HepG2 (cell line): Measurements from ENCODE around the gene DGKD. TPM values are rescaled to one million over a fixed set of nuclear protein-coding genes. Genes with fewer than 3 reads are reported as not detected.

Experiments used
- ATAC-seq: fragments of 200-7000 bp; cut with Tn5 transposase; 3 replicates; pipeline ENCODE4 v1.9.1; 2020; ENCODE audit warnings: mild to moderate bottlenecking, moderate library complexity
- BruUV-seq: library from RNA; stranded (reverse); fragments of 400-500 nt; replicated peaks from 2 replicates; lab custom pipeline; 2021; lab: Mats Ljungman, UMichigan
- CTCF ChIA-PET: fragments of 300-600 bp; formaldehyde crosslinking; extraction: SDS; loops from one replicate; lab custom pipeline; 2021; ENCODE audit warnings: low total read pairs, inconsistent platforms, low intra/inter-chr PET ratio; lab: Yijun Ruan, JAX
- POLR2A ChIA-PET: fragments of 350-600 bp; sonication (Branson Sonifier 250); formaldehyde crosslinking; loops from one replicate; lab custom pipeline; 2020; ENCODE audit warnings: antibody characterized with exemption, inconsistent platforms; lab: Yijun Ruan, JAX
- DNase-seq: peaks from one replicate; pipeline ENCODE4 v3.0.0-alpha.2; 2015; ENCODE audit warnings: low spot score
- FAIRE-seq: peaks from 3 replicates; lab custom pipeline; 2011; peaks lifted over from hg19 to GRCh38; lab: Jason Lieb, UNC
- H2AFZ ChIP-seq: one replicate; pipeline ENCODE4 v1.6.1; 2011; ENCODE audit warnings: low read length, inconsistent platforms
- H3K27ac ChIP-seq: fragments of 300-600 bp; 3 replicates; pipeline ENCODE4 v1.8.0; 2011; ENCODE audit warnings: mixed run types, mild to moderate bottlenecking, mixed read lengths, low read length, inconsistent platforms; ENCODE audit not compliant: insufficient read depth; ENCODE audit errors: extremely low read length
- H3K27me3 ChIP-seq, 2 experiments: fragments of 200-600 bp in 1 of 2; 2 replicates in 1 of 2; 3 replicates in 1 of 2; pipeline versions ENCODE4 v1.6.0 to v1.8.0; 2011; ENCODE audit warnings: low read length in 2 of 2, mild to moderate bottlenecking in 2 of 2, moderate library complexity in 2 of 2, inconsistent platforms in 1 of 2; ENCODE audit not compliant: insufficient read depth in 2 of 2, control insufficient read depth in 1 of 2
- H3K36me3 ChIP-seq, 2 experiments: fragments of 200-600 bp in 1 of 2; replicated peaks in 1 of 2; 2 replicates in 1 of 2; 3 replicates in 1 of 2; pipeline versions ENCODE4 v1.5.1 to v1.8.0; 2011; ENCODE audit warnings: low read length in 2 of 2, inconsistent platforms in 1 of 2; ENCODE audit not compliant: insufficient read depth in 2 of 2, control insufficient read depth in 1 of 2
- H3K4me1 ChIP-seq: 2 replicates; pipeline ENCODE4 v1.5.1; 2012; ENCODE audit warnings: low read length, inconsistent platforms; ENCODE audit not compliant: insufficient read depth
- H3K4me2 ChIP-seq: 2 replicates; pipeline ENCODE4 v1.6.0; 2011; ENCODE audit warnings: low read depth, low read length, inconsistent platforms
- H3K4me3 ChIP-seq, 3 experiments: fragments of 200-600 bp in 1 of 3; sonication (generic), shearing (Covaris generic) in 1 of 3; replicated peaks in 1 of 3; 2 replicates each; pipeline ENCODE4 v1.5.1; 2011 to 2016; ENCODE audit warnings: low read length in 3 of 3, inconsistent platforms in 2 of 3, low read depth in 2 of 3, mild to moderate bottlenecking in 2 of 3, control low read depth in 1 of 3, mixed read lengths in 1 of 3; ENCODE audit not compliant: insufficient read depth in 1 of 3
- H3K79me2 ChIP-seq: one replicate; pipeline ENCODE4 v1.6.1; 2011; ENCODE audit warnings: low read length, inconsistent platforms; ENCODE audit not compliant: insufficient read depth
- H3K9ac ChIP-seq: 2 replicates; pipeline ENCODE4 v1.6.0; 2011; ENCODE audit warnings: mild to moderate bottlenecking, low read depth, low read length, inconsistent platforms; ENCODE audit not compliant: insufficient read depth
- H3K9me3 ChIP-seq: 2 replicates; pipeline ENCODE4 v1.5.1; 2012; ENCODE audit warnings: mild to moderate bottlenecking, low read length
- H4K20me1 ChIP-seq: 2 replicates; pipeline ENCODE4 v1.6.0; 2011; ENCODE audit warnings: inconsistent platforms, mild to moderate bottlenecking, low read length, moderate library complexity; ENCODE audit not compliant: insufficient read depth
- ERF ChIP-seq: IDR thresholded peaks from 2 replicates; pipeline ENCODE4 v1.6.1; 2018; ENCODE audit warnings: missing biosample characterization, missing genetic modification reagents
- NFATC3 ChIP-seq: sonication (generic); formaldehyde crosslinking; IDR thresholded peaks from 2 replicates; pipeline ENCODE4 v1.5.1; 2020; ENCODE audit warnings: mild to moderate bottlenecking, missing genetic modification reagents
- RAD21 ChIP-seq: fragments of 450-650 bp; formaldehyde crosslinking; IDR thresholded peaks from 2 replicates; pipeline ENCODE4 v1.5.0; 2020; ENCODE audit warnings: mild to moderate bottlenecking
- SMARCC2 ChIP-seq: fragments of 450-650 bp; IDR thresholded peaks from 2 replicates; pipeline ENCODE4 v1.6.1; 2017; ENCODE audit warnings: antibody characterized with exemption, mild to moderate bottlenecking
- TAF15 ChIP-seq: fragments of 200-400 bp; formaldehyde crosslinking; IDR thresholded peaks from one replicate; pipeline ENCODE4 v1.6.1; 2018; ENCODE audit warnings: mild to moderate bottlenecking, low read depth, low read length; ENCODE audit not compliant: poor library complexity, severe bottlenecking
- ZFY ChIP-seq: sonication (generic); formaldehyde crosslinking; IDR thresholded peaks from 2 replicates; pipeline ENCODE4 v1.4.0; 2020; ENCODE audit warnings: missing genetic modification reagents
- WGBS: methylation state at CpG from one replicate; pipeline ENCODE4 v1.1.6; 2017; ENCODE audit warnings: low lambda C conversion rate; 5-methylcytosine and 5-hydroxymethylcytosine counted together
- in situ Hi-C: cut with HindIII; loops from 2 replicates; pipeline ENCODE4 v1.10.0; 2017; ENCODE audit warnings: low pct_unique_long_range_greater_than_20kb; ENCODE audit not compliant: extremely low pct_ligation_motif_present
- intact Hi-C: fragments of 100-400 bp; cut with micrococcal nuclease; formaldehyde crosslinking; loops from one replicate; pipeline ENCODE4 v1.10.0; 2022; ENCODE audit not compliant: unreplicated experiment
- polyA plus RNA-seq, 8 experiments: library from polyadenylated mRNA; depleted of rRNA in 3 of 8; stranded (reverse) in 7 of 8; unstranded in 1 of 8; fragments of >200 nt; fragmentation: Illumina TruSeq in 4 of 8; extraction: Trizol in 4 of 8; gene quantifications; 2 replicates each; pipeline versions ENCODE4 v1.2.1 to v1.2.3, GENCODE V29; 2011 to 2016; ENCODE audit warnings: low read depth in 4 of 8, missing spikeins in 1 of 8, mixed read lengths in 1 of 8; ENCODE audit not compliant: insufficient read depth in 1 of 8
- total RNA-seq, 5 experiments: library from RNA; depleted of rRNA; stranded (reverse); fragments of >200 nt; fragmentation: Illumina TruSeq; extraction: Trizol; gene quantifications; 2 replicates each; pipeline ENCODE4 v1.2.3, GENCODE V29; 2016; ENCODE audit warnings: low read depth in 1 of 5
- TF ChIP-seq, protein P1 (sequence below): sonication (generic); formaldehyde crosslinking; IDR thresholded peaks from 2 replicates; pipeline ENCODE4 v1.5.0; 2020; ENCODE audit warnings: missing genetic modification reagents
- TF ChIP-seq, protein P2 (sequence below): IDR thresholded peaks from 2 replicates; pipeline ENCODE4 v1.6.1; 2012; ENCODE audit warnings: inconsistent platforms

The DGKD gene
- total and polyA plus RNA-seq, 2 of the 13 experiments (the other 11 are each of a cell fraction or from before 2014, with no cell fraction given), result 24.5 to 33.2 TPM

- Histone ChIP-seq H3K36me3 (peaks cover 17 to 49% of the 10 kb centered on the region in 2 experiments), H3K27me3 (no peaks in the 10 kb centered on the region), H4K20me1 (no peaks in the 10 kb centered on the region), H3K27ac (no peak overlapping the region), H3K9ac (no peak overlapping the region), H3K4me2 (no peak overlapping the region), H3K9me3 (no peaks in the 10 kb centered on the region), H2AFZ (no peak overlapping the region), H3K4me1 (peaks cover 5% of the 10 kb centered on the region; the same call in 1 of the 2 replicates), H3K4me3 (no peak overlapping the region), H3K79me2 (no peaks in the 10 kb centered on the region)
- TF ChIP-seq SMARCC2 (no peak), NFATC3 (CRISPR knock-in tag) (no peak), RAD21 (CRISPR knock-in tag) (no peak), ZFY (no peak), TAF15 (no peak), ERF (CRISPR knock-in tag) (no peak)
- TF ChIP-seq, protein P1, sequence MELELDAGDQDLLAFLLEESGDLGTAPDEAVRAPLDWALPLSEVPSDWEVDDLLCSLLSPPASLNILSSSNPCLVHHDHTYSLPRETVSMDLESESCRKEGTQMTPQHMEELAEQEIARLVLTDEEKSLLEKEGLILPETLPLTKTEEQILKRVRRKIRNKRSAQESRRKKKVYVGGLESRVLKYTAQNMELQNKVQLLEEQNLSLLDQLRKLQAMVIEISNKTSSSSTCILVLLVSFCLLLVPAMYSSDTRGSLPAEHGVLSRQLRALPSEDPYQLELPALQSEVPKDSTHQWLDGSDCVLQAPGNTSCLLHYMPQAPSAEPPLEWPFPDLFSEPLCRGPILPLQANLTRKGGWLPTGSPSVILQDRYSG (CRISPR knock-in tag), result no peak
- TF ChIP-seq, protein P2, sequence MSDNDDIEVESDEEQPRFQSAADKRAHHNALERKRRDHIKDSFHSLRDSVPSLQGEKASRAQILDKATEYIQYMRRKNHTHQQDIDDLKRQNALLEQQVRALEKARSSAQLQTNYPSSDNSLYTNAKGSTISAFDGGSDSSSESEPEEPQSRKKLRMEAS, result no peak
- 97% methylated on average over 22 of the region's 22 CpGs for WGBS
- FAIRE-seq (peak; percentile 28), DNase-seq (no peak), ATAC-seq (no peak)
- CTCF ChIA-PET, result no interaction called here
- BruUV-seq, result no TSS peak
- in situ Hi-C loops (no loop called here), intact Hi-C loops (loop anchor here (2.0 kb wide), 1 partner anchor 229 kb away; no protein-coding TSS in a partner anchor)
- POLR2A ChIA-PET, result no interaction called here
These were observed 127.3 kb downstream of the DGKD start for GRCh38 chr2:233481368-233482142.
